ENCODE measurements around the gene RALGPS1.

- TF ChIP-seq EZH2 (IDR thresholded peaks at IDR 0.05; ENCODE audit: borderline replicate concordance, insufficient read depth, low read depth, low read length, poor library complexity, severe bottlenecking) (no peak), CTCF (IDR thresholded peaks at IDR 0.05) (no peak)
These were observed 136.0 kb downstream of the RALGPS1 start for GRCh38 chr9:127050591-127051001.

Measured in B cell (primary cell).